GM19238 (cell line): ENCODE data around the gene PHYH.
"Not testable (repeated sequence)": the region's sequence is repeated elsewhere in the genome, so short reads cannot be mapped to it uniquely, and the experiment has no call there.

Source experiments
- DNase-seq: peaks from one replicate; pipeline ENCODE4 v3.0.0; 2011; ENCODE audit warnings: low spot score; ENCODE audit not compliant: insufficient read length

PHYH gene

GRCh38 chr10:13321576-13321975 lies 21.7 kb upstream of the PHYH start:
- DNase-seq, result no peak

DNA sequence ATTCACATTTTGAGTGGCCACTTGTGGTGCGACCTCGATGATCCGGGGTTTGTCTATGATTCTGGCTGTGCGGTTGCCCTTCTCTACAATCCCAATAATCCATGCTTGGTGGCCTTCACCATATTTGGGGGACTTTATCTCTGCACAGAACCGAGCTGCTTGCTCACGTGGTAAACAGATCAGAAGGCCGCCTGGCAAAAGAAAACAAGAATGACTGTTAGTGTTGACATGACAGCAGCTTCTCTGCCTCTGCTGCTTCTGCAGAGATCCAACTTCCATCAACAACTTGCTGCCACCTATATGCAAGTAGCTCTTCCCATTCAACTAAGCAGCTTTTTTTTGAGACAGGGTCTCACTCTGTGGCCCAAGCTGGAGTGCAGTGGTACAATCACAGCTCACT lies 19.3 kb upstream of the PHYH start:
- no peak for DNase-seq

GRCh38 chr10:13317474-13317873 lies 17.6 kb upstream of the PHYH start:
- DNase-seq, result no peak

GRCh38 chr10:13316635-13317311 lies 16.9 kb upstream of the PHYH start:
- no peak for DNase-seq

DNA sequence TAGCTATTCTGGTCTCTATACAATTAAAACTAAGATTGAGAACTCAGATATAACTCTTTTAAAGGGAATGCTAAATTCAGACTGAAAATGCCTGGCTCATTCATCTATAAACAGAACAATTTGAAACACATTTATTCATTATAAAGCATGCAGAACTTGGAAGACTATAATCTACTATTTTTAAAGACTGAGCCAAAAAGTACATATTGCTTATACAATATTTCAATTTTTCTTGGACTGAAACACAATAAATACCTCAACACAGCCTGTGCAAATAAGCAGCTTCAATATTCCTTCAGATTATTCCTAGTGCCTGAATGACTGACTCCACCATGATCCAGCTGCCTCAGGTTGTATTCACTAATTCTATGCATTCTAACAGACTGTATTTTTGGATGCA lies 15.5 kb upstream of the PHYH start:
- no peak for DNase-seq

DNA sequence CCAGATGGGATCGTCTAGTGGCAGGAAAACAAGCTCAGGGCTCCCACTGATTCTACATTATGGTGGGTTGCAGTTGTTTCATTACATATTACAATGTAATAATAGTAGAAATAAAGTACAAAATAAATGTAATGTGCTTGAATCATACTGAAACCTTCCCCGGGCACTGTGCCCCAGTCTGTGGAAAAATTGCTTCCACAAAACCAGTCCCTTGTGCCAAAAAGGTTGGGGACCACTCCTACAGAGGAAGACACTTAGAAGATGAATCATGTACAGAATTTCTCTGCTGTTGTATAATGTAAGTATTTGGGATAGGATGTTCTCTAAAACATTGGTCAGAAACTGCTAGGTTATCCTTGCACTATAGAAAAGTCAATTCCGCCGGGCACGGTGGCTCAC lies 11.3 kb upstream of the PHYH start:
- no peak for DNase-seq

- no peak for DNase-seq
Measured at GRCh38 chr10:13310518-13311176, 10.8 kb upstream of the PHYH start.

- no peak for DNase-seq
Measured at GRCh38 chr10:13309792-13310191, 9.9 kb upstream of the PHYH start.

DNA sequence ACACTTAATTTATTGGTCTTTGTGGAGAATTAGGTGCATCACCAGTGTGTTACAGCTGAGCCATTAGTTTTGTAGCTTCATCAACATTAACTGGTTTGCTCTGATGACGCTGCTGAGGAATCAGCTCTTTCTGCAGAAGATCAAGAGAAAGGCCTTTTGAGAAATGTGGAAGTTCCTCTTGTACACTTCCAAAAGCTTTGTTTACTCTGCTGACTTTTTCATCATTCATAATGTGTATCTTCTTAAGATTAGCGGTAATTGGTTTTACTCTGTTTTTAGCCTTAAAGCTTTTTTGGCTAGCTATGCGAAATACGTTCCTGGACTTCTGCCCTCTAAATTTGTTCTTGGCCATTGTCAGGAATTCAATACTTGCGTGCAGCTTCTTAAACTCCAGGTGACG lies 8.2 kb upstream of the PHYH start:
- no peak for DNase-seq

- DNase-seq, result no peak
Measured at GRCh38 chr10:13306103-13306502, 6.2 kb upstream of the PHYH start.

DNA sequence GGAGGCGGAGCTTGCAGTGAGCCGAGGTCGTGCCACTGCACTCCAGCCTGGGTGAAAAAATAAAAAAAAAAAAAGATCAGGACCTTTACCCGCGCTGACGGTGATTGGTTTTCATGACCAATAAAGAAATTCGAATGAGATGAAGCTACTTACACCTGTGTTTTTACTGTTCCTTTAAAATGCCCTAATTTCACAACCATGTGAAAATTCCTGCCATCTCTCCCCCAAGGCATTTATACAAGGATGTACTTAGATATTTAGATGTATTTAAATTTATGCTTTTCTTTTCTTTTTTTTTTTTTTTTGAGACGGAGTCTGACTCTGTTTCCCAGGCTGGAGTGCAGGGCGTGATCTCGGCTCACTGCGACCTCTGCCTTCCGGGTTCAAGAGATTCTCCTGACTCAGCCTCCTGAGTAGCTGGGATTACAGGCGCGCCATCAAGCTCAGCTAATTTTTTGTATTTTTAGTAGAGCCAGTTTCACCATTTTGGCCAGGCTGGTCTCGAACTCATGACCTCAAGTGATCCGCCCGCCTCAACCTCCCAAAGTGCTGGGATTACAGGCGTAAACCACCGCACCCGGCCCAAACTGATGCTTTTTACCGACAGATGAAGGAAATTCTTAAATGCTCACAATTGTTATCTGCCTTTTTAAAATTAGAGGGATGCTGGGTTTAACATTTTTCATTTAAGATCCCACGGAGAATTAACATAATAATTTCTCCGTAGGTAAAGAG lies 3.1 kb upstream of the PHYH start:
- DNase-seq, result no peak

GRCh38 chr10:13298748-13299436 lies 972 bp downstream of the PHYH start:
- DNase-seq, result no peak

DNA sequence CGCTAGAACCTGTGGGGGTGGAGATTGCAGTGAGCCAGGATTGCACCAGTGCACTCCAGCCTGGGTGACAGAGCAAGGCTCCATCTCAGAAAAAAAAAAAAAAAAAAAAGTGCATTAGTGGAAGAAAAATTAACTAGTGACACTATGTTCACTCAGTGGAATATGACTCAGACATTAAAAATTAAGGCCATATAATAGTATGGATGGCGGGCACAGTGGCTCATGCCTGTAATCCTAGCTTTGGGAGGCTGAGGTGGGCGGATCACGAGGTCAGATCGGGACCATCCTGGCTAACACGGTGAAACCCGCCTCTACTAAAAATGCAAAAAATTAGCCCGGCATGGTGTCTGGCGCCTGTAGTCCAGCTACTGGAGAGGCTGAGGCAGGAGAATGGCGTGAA lies 3.4 kb downstream of the PHYH start:
- DNase-seq, result no peak

DNA sequence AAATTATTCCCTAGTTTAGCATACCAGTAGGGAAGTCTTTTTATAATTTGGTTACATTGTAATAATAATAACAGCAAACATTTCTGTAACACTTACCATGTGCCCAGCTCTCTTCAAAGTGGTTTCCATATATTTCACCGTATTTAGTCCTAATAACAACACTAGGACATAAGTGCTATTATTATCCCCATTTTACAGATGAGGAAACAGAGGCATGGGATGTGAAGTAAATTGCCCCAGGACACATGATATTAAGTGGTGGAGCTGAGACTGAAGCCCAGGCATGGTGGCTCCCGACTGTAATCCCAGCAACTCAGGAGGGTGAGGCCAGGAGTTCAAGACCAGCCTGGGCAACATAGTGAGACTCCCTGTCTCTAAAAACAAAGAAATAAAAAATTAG lies 5.1 kb downstream of the PHYH start:
- DNase-seq, result no peak

- no peak for DNase-seq
Measured at GRCh38 chr10:13291821-13292773, 7.8 kb downstream of the PHYH start.

- DNase-seq, result no peak
Measured at GRCh38 chr10:13291061-13291460, 8.8 kb downstream of the PHYH start.

DNA sequence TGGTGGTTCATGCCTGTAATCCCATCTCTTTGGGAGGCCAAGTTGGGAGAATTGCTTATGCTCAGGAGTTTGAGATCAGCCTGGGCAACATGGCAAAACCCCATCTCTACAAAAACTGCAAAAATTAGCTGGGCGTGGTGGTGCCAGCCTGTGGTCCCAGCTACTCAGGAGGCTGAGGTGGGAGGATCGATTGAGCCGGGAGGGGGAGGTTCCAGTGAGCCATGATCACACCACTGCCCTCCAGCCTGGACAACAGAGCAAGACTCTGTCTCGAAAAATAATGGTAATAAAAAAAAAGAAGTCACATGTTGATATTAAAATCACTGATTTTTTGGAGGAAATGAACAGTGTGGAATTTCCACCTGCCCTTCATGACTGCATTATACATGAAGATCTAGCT lies 15.8 kb downstream of the PHYH start:
- no peak for DNase-seq

- DNase-seq, result not testable (repeated sequence)
Measured at GRCh38 chr10:13282348-13282747, 17.5 kb downstream of the PHYH start.

DNA sequence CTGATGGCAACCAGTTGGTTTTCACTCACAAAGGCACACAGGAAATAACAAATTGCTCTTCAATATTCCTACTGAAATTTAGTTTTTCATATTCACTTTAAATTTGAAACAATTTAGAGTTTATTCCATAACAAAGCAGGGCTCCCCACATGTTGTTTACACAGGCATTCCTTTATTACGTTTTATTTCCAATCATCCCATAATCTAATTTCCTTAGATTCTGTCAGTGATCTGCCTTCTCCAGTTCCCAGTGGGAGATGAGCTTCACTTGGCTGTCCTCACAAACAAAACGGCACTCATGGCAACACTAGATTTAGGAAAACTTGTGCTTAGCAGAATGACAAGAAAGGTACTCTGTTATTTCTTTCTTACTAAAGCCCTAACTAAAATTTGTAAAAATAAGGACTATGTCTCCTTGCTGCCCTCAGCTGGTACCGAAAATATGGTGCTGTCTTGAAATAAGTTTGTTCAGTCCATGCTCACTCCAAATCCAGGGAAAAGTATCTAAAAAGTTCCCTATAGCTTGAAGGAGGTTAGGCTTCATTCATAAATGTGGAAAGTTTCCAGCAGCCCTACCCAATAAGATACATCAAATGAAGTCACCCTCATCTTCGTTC lies 23.0 kb downstream of the PHYH start:
- no peak for DNase-seq

DNA sequence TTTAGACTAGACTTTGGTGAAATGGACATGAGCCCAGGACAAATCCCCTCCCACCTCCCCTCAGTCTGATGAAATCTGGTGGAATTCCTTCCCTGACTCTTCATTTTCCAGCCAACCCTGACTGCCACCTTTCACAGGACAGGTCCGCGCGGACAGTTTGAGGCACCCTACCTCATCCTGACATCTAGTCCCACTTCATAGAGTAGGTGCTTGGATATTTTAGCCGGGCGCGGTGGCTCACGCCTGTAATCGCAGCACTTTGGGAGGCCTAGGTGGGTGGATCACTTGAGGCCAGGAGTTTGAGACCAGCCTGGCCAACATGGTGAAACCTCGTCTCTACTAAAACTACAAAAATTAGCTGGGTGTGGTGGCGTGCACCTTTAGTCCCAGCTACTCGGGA lies 23.7 kb downstream of the PHYH start:
- DNase-seq, result not testable (repeated sequence)
